Endometrial microvascular endothelial cells (primary cell): ENCODE measurements around the gene FXR2. TPM values are rescaled to one million over a fixed set of nuclear protein-coding genes. Genes with fewer than 3 reads are reported as not detected.
"Not testable (repeated sequence)": the region's sequence is repeated elsewhere in the genome, so short reads cannot be mapped to it uniquely, and the experiment has no call there.

Experiments
- in situ Hi-C: cut with HindIII; loops from 2 replicates; pipeline ENCODE4 v1.10.0; 2017; ENCODE audit warnings: low sequenced_read_pairs, low pct_unique_long_range_greater_than_20kb; ENCODE audit errors: inconsistent ontology term
- total RNA-seq: library from RNA; depleted of rRNA; stranded (reverse); fragments of >200 nt; gene quantifications from one replicate; pipeline ENCODE4 v1.2.3, GENCODE V29; 2015; ENCODE audit errors: inconsistent ontology term

The FXR2 gene
- 29.0 TPM for total RNA-seq

GRCh38 chr17:7614425-7615264, at the start of gene FXR2:
FXR2 (minus strand) TSS chr17:7614897; CDS start chr17:7614532, 365 bp downstream.
- in situ Hi-C loops, result no loop called here

GRCh38 chr17:7656958-7657609, 42.4 kb upstream of the FXR2 start:
- in situ Hi-C loops, result no loop called here

GRCh38 chr17:7655541-7655840, 40.8 kb upstream of the FXR2 start:
- in situ Hi-C loops, result no loop called here

GRCh38 chr17:7654832-7655540, 40.3 kb upstream of the FXR2 start:
- in situ Hi-C loops, result no loop called here

GRCh38 chr17:7652388-7653356, 38.0 kb upstream of the FXR2 start:
- in situ Hi-C loops, result no loop called here

GRCh38 chr17:7651665-7652387, 37.1 kb upstream of the FXR2 start:
- in situ Hi-C loops, result no loop called here

- in situ Hi-C loops, result no loop called here
Observed at GRCh38 chr17:7651097-7651664, 36.5 kb upstream of the FXR2 start.

- in situ Hi-C loops, result no loop called here
Observed at GRCh38 chr17:7650509-7651096, 35.9 kb upstream of the FXR2 start, which contains the start of gene ATP1B2. ATP1B2 (plus strand) TSS chr17:7650926; CDS start chr17:7651519, 593 bp downstream.

GRCh38 chr17:7647018-7647417, 32.3 kb upstream of the FXR2 start:
- in situ Hi-C loops, result no loop called here

GRCh38 chr17:7646457-7646856, 31.8 kb upstream of the FXR2 start:
- in situ Hi-C loops, result no loop called here

GRCh38 chr17:7644775-7645174, 30.1 kb upstream of the FXR2 start:
- in situ Hi-C loops, result no loop called here

GRCh38 chr17:7641635-7642034, 26.9 kb upstream of the FXR2 start:
- in situ Hi-C loops, result not testable (repeated sequence)

- in situ Hi-C loops, result no loop called here
Observed at GRCh38 chr17:7640783-7641182, 26.1 kb upstream of the FXR2 start.

GRCh38 chr17:7636163-7636562, 21.5 kb upstream of the FXR2 start:
- in situ Hi-C loops, result no loop called here

- in situ Hi-C loops, result no loop called here
Observed at GRCh38 chr17:7634384-7634783, 19.7 kb upstream of the FXR2 start.

GRCh38 chr17:7633093-7633492, 18.4 kb upstream of the FXR2 start:
- in situ Hi-C loops, result no loop called here

- in situ Hi-C loops, result no loop called here
Observed at GRCh38 chr17:7632492-7632894, 17.8 kb upstream of the FXR2 start.
